ENCODE data around the gene BBS9.
"Not testable (repeated sequence)": the region's sequence is repeated elsewhere in the genome, so short reads cannot be mapped to it uniquely, and the experiment has no call there.

BBS9 gene

DNA sequence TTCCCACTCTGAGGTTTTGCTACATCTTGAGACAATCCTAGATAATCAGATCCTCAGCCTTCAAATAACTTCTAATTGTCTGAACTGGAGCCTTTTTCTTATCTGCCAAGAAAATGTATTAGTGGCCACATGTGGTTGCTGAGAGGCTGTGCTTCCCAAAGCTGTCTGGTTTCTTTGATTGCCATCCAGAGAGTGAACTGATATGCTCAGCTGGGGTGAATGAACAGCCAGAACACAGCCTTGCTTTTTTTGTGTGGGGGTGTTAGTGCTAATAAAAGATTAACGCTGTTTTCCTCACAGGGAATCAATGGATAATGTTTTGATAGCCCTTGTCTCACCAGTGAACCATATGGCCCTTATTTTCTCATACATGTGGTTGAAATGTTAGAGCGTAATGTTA, 66.9 kb downstream of the BBS9 start:
- DNase-seq (ENCODE audit: low read depth): no peak

DNA sequence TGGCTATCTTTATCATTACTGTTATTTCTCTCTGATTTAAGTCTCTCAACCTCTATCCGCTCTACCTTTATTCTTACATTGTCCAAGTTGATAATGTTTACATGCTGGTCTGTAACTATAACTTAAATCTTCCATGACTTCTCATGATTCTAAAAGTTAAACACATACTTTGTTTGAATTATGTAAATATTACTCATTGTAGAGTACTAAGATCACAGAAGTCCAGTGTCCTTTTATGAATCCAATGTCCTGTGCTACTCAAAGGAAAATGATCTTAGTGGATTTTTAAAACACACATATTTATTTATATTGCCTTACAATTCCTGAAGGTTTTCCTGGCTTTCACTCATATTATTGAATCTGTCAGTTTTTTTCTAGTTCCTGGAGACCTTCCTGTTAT, 70.9 kb downstream of the BBS9 start:
- no peak for DNase-seq (ENCODE audit: low read depth)

DNA sequence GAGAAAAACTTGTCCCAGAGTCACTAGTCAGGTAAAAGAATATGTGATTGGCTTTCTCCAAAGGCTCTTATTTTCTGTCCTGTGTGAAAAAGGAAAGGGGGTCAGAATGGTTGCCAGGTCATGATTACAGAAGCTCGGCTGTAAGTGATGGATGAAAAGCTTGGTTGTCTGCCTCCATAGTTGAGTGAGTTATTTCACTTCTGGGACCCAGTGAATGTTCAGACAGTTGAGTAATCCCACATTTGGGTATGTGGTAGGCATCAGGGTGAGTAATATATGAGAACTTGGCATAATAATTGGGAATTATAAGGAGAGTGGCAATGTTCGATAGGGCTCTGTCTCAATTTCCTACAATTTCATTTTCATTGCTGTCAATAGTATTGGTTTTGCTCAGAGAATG, 72.5 kb downstream of the BBS9 start:
- DNase-seq (ENCODE audit: low read depth): no peak

DNA sequence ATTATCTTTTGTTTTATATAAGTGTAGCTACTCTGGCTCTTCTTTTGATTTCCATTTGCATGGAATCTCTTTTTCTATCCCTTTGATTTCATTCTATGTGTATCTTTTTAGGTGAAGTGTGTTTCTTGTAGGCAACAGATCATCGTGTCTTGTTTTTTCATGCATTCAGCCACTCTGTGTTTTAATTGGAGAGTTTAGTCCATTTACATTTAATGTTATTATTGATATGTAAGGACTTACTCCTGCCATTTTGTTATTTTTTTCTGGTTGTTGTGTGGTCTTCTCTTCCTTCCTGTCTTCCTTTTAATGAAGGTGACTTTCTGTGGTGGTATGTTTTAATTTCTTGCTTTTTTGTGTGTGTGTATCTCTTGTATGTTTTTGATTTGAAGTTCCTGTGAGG, 81.6 kb downstream of the BBS9 start:
- no peak for DNase-seq (ENCODE audit: low read depth)

DNA sequence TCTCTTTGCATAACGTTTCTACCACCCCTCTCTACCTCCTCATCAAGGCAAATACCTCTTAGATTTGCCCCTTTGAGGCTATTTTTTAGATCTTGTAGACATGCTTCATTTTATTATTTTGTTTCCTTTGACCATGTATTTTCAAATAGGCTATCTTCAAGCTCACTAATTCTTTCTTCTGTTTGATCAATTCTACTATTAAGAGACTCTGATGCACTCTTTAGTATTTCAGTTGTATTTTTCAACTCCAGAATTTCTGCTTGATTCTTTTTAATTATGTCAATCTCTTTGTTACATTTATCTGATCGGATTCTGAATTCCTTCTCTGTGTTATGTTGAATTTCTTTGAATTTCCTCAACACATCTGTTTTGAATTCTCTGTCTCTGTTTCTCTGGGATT, 82.8 kb downstream of the BBS9 start:
- no peak for DNase-seq (ENCODE audit: low read depth)

DNA sequence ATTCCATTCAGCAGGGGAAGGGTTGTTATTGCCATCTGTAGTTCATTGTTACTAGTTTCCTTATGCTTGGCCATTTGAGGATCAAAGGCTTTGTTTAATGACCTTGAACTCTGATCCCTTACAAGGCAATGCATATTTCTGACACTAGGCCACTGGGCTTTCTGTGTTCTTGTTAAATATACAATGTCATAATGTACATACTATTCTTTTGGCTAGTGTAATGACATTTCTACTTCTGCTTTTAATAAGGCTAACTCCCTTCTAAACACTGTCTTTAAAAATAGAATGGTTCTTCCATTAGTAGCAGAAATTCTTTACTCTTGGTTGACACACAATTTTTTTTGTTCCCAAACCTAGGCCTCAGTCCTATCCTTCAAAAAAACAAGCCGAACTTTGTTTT, 86.6 kb downstream of the BBS9 start:
- no peak for DNase-seq (ENCODE audit: low read depth)

DNA sequence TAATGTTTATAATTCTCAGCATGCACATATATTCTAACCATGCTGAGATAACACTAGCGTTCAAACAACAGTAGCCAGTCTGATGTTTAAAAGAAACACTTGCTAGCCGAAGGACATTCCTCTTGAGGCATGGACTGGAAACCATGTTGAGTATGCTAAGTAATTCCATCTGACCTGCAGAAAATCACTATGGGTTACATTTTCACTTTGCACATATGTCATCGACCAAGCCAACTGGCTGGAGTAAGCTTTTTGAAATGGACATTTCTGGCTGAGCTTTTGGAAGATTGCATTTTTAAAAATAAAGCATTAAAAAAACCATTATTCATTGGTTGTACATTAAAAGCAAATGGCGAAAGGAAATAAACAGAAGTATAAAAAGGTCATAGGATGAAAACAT, 88.2 kb downstream of the BBS9 start:
- DNase-seq (ENCODE audit: low read depth): no peak

DNA sequence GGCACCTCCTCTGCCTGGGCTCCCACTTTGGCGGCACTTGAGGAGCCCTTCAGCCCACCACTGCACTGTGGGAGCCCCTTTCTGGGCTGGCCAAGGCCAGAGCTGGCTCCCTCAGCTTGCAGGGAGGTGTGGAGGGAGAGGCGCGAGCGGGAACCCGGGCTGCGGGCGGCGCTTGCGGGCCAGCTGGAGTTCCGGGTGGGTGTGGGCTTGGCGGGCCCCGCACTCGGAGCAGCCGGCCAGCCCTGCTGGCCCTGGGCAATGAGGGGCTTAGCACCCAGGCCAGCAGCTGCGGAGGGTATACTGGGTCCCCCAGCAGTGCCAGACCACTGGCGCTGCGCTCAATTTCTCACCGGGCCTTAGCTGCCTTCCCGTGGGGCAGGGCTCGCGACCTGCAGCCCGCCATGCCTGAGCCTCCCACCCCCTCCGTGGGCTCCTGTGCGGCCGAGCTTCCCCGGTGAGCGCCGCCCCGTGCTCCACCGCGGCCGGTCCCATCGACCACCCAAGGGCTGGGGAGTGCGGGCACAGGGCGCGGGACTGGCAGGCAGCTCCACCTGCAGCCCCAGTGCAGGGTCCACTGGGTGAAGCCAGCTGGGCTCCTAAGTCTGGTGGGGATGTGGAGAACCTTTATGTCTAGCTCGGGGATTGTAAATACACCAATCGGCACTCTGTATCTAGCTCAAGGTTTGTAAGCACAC, 89.6 kb downstream of the BBS9 start:
- not testable (repeated sequence) for DNase-seq (ENCODE audit: low read depth)

DNA sequence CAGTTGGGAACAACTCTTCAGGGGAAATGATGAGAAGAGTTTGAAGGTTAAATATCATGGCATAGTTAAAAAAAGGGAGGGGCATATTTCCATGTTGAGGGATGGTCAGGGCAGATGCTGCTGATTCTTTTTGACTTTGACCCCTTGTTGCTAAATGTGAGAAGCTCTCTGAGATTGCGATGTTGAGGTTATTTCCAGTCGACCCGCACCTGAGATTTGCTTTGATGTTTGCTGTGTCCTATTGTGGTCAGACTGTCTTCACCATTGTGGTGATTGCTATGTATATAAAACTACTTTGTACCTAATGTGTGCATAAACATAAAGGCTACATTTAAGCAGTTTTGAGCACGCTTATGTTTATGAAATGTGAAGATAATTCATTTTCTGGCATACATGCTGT, 90.9 kb downstream of the BBS9 start:
- DNase-seq (ENCODE audit: low read depth): no peak

DNA sequence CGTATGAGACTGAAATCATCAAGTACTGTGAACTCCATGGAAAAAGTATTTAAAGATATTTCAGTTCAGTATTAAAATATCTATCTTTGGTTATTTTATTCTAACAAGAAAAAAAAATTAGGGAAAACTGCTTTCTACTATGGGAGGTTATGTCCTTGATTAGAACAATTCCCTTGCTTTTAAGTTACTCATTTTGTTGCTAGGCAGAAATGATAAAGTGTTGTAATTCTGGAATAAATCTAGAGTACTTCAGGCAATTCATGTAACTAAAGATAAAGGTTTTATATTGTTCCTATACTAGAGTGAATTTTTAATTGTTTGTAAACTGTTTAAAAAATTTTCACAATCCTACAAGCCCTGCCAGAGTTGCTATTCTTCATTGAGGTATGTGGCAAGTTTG, 92.0 kb downstream of the BBS9 start:
- DNase-seq (ENCODE audit: low read depth): no peak

DNA sequence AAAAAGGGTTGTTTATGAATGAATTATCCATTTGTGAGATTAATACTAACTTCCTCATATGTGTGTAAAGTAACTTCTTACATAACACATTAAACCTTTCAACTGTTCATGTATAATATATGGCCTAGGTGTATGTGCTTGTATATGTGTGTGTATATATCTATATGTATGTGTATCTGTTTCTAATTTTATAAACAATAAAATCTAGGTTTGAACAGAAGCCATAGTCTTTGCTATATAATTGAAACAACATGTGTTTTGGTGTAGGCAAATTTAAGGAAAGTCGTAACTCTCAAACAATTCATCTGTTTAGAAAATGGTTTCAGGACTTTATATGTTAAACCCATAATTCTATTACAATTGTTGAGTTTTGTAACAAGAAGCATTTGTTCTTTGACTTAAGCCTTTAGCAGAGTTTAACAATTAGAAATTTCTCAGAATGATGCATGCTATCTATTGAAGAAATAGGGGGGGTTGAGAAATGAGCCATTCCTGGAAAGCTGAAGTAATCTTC, 103.3 kb downstream of the BBS9 start:
- DNase-seq (ENCODE audit: low read depth): no peak

DNA sequence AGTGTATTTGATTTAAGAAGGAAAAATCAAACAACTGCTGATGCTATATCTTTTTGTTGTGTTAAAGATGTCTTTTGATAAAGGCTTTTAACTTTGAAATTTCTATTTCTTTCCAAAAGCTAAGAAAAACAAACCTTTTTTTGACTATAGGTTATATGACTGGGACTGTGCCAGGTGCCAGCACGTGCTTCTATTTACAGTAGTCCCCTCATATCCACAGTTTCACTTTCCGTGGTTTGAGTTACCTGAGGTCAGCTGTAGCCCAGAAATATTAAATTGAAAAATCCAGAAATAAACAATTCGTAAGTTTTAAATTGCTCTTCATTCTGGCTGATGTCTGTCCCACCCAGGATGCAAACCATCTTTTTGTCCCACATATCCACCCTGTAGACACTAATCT, 104.3 kb downstream of the BBS9 start:
- no peak for DNase-seq (ENCODE audit: low read depth)

DNA sequence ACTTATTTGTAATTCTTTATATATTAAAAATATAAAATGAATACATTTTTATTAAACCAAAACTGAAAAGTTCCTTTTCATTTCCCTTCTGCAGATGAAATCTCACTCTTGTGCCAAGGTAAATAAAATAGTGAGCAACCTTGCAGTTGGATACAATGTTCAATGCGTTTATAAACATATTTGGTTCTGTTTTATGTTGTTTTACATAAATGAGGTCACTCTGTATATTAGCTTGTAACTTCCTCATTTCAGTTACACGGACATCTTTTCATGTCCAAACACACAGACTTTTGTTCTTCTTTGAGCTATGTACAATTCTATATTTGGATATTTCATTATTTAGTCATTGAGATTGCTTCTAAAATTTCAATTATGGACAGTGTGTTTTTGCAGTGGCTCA, 107.7 kb downstream of the BBS9 start:
- DNase-seq (ENCODE audit: low read depth): no peak

DNA sequence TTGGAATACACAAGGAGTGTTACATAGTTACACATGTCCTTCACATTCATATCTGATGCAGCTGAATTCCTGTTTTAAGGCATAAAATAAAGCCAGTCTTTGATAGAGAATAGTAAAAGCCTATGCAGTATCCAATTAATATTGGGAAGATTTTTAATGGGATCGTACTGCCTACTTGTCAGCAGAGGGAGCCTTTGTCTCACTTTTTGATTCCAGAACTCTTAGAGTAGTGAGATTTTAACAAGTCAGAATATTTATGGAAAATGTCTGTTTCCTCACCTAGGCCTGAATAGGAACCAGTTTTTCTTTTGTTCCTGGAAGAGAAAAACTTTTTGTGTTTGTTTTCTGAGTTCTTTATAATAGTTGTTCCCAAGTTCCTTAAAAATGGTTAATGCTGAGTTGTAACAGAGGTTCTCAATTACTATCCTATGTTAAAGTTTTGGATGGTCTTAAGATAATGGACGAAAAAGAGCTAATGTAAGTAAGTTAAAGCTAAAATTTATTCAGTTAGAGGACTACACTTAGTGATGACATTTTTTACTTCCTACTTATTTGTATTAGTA, 114.0 kb downstream of the BBS9 start:
- DNase-seq (ENCODE audit: low read depth): no peak

DNA sequence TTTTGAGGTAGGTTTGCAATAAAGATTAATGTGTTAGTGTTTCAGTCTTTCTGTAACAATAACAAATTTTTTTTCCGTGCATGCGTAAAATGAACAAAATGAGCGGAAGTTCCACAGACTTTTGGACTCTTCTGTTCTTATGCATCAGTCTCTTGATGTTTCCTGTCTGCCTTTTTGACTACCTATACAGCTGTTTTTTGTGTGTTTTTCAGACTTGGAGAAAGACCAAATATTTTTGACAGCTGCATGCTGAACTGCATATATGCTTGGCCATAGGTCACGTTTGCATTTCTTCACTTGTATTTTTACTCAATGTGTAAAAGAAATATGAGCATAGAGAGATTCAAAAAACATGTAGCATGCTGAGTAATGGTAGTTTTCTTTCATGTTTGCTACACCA, 119.3 kb downstream of the BBS9 start:
- no peak for DNase-seq (ENCODE audit: low read depth)

DNA sequence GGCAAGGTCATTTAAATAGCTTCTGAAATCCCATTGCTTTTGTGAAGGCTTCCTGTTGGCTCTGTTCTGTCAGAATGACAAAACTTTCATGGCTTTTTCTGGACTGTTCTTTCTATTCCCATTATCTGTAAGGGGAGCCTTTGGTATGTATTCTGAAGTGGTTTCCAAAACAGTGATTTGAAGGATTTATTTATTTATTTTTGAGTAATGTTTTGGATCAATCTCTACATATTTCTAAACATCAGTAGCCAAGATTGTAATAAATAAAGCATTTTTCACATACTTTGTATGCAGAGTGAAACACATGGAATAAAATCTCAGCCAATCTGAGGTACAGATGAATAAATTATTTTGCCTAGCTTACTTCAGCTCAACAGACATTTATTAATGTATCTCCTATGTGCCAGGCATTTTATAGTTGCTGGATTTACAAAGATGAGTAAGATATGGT, 121.1 kb downstream of the BBS9 start:
- DNase-seq (ENCODE audit: low read depth): no peak

DNA sequence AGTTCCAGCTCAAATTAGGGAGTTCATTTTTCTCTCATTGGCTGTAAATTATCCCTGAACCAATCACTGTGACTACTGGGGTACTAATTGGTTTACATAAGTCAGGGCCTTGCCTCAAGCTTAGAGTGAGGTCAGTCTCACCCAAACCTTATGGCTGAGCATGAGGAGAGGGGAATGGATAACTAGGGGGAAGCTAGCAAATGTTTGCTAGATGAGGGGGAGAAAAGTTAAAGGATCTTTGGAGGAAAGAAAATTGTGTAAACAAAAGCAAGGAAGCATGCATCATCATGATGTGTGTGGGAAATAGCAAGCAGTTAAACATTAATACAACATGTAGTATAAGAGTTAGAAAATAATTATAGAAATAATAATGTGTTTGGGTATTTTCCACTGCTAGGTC, 121.9 kb downstream of the BBS9 start:
- DNase-seq (ENCODE audit: low read depth): no peak

DNA sequence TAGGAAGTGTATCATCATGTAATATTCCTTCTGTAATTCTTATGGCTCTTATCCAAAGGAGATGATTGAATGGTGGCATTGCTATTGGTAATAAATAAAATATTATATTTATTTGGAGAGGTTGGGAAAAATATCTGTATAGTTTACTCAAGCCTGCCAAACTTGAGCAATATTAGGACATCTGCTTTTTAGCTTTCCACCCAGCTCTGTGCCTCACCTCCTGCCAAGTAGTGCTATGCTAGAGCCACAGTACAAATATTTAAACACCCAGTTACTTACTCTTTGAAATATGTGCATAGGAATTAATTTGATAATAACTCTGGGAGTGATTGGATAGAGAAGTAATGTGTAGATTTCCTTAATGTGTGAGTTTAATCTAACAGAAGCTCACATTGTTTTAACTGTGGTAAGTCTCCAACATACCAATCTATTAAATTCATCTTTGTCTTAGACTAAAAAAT, 129.2 kb downstream of the BBS9 start:
- DNase-seq (ENCODE audit: low read depth): no peak

DNA sequence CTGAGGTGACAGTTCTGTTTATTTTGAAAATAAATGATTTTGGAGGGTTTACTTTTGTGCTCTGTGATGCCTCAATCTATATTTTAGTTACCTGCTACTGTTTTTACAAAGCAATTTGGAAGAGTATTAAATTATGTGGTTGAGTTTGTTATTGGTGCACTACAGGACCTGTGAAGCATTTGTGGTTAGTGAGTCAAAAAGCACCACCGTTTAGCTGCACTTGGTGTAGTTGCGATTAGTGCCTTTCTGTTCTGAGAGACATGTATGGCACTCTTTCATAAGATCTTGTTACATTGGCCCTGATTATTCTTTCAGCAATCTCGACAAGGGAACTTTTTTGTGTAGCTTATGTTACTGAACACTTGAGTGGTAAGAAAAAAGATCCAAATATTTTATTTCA, 132.2 kb downstream of the BBS9 start:
- DNase-seq (ENCODE audit: low read depth): no peak

DNA sequence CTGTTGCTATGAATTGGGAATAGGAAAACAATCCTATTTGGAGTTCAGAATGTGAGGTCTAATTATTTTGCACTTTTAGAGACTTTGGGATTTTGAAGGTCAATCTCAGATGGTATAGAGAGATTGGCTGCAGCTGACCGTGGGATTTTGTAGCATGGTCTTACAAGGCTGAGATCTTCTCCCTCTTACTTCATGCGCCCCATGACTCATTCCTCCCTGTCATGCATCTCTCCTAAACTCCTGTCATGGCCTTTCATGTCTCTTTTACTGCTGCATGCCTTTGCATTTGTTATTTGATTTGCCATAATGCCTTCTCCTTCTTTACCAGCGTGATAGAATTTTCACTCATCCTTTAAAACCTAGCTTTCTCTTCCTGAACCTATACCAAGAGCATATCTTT, 133.1 kb downstream of the BBS9 start:
- no peak for DNase-seq (ENCODE audit: low read depth)

DNA sequence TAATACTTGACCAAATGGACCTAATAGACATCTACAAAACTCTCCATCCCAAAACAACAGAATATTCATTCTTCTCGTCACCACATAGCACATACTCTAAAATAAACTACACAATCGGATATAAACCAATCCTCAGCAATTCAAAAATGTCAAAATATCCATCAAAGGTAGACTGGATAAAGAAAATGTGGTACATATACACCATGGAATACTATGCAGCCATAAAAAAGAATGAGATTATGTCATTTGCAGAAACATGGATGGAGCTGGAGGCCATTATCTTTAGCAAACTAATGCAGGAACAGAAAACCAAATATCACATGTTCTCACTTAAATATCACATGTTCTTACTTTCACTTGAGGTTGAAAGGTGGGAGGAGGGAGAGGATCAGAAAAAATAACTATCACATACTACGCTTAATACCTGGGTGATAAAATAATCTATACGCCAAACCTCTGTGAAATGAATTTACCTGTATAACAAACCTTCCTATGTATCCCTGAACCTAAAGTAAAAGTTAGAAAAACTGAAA, 142.5 kb downstream of the BBS9 start:
- DNase-seq (ENCODE audit: low read depth): not testable (repeated sequence)

DNA sequence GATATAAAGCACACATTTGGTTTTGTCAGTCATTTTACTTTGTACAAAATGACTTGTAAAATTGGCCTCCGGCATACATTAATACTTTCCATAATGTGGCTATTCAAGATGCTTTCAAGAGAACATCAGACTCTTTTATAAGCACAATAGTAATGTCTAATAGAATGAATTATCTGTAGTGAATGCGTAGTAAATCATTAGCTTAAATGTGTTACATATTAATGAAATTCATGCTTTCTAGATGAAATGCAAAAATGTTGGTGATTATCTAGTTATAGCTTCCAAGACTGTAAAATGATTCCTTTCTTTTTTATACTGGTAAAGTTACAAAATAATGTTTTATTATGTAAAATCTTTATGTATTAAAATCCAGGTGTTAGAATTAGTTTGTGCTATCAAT, 144.0 kb downstream of the BBS9 start:
- no peak for DNase-seq (ENCODE audit: low read depth)

DNA sequence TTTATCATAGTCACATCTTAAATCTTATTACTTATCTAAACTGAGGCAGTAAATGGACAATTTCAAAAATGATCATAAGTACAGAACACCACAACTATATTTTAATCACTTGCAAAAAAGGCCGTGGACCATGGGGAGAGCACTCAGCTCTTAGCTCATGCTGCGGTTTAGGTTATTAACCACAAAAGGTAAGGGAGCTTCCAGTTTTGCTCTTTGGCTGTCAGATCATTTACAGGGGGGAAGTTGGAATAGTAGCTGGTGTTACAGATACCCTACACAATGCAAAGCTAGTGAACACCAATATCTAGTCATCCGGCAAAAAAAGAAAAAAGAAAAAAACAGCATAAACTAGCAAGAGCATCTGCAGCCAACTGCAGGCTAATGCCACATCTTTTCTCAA, 147.0 kb downstream of the BBS9 start:
- DNase-seq (ENCODE audit: low read depth): no peak

DNA sequence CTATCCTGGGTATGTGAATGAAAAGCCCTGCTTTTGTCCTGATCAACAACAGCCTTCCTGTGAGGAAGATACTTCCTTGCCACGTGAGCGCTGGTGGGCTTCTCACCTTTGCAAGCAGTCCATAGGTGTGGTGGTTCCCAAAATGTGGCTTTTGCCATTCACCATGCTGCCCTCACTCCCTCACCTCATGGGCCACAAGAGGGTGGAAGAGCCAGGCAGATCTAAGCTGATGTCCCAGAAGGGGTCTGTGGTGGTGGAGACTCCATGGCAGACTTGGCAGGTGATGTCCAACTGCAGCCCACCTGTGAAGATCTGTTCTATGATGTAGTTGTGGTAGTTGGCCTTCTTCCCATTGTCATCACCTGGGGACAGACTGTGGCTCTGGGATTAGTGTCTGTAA, 147.4 kb downstream of the BBS9 start:
- DNase-seq (ENCODE audit: low read depth): no peak
